DMS79 (cell line): ENCODE measurements around the gene TDRD1.

Source experiments
- DNase-seq: peaks from one replicate; lab custom pipeline; 2025; lab: John Stamatoyannopoulos, UW

The TDRD1 gene

DNA sequence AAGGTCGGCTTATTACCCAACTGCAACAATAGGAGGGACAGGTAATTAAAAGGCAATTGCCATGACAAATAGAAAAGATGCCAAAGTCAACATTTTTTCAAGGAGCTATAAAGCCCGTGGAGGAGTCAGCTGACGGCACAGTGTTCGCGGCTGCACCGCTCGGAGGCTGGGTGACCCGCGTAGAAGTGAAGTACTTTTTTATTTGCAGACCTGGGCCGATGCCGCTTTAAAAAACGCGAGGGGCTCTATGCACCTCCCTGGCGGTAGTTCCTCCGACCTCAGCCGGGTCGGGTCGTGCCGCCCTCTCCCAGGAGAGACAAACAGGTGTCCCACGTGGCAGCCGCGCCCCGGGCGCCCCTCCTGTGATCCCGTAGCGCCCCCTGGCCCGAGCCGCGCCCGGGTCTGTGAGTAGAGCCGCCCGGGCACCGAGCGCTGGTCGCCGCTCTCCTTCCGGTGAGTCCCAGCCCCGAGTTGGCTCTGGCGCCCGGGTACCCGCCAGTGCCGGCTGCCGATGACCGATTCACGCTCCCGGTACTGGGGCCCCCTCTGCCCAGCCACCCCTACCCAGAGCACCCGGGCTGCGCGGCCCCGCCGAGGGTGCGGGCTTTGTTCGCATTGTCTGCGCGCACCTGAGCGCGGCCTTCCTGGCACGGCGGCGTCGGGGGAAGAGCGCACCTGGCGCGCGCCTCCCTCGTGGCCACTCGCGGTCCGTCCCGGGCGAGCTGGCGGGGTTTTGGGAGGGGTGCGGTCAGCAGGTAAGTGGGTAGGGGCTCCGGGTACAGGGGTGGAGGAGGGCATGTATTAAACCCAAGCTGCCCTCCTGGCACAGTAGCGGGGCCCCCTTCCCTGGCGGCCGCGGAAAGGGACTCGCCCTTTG is 60.2 kb downstream of the TDRD1 start, which contains the start of gene VWA2:
Gene VWA2 (plus strand): TSS at position 138 of the 877 bp plus-strand sequence. CDS start 9,460 bp downstream, outside the sequence.
- peak; percentile 23 for DNase-seq

- no peak for DNase-seq
Measured at GRCh38 chr10:114239994-114240345, 60.8 kb downstream of the TDRD1 start.

GRCh38 chr10:114242235-114242634 is 63.1 kb downstream of the TDRD1 start:
- DNase-seq, result no peak

DNA sequence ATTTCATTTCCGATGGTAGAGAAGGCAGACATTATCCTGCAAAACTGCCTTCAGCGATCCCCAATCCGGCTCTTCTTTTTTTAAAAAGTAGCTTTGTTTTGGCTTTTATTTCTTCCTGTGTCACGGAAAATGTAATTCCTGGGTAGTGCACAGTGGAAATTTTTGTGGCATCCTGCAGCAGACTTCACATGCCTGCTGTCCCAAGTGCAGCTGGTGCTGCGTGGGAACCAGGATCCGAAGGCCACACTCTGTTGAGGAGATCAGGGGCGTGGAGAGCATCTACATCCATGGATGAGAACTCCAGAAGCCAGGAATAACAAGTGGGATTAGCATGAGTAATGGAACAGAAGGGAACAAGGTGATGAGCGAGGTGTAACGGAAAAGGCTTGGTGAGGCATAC is 64.5 kb downstream of the TDRD1 start:
- DNase-seq, result no peak

GRCh38 chr10:114244126-114244525 is 65.0 kb downstream of the TDRD1 start:
- no peak for DNase-seq

- no peak for DNase-seq
Measured at GRCh38 chr10:114245121-114245791, 66.1 kb downstream of the TDRD1 start.

- DNase-seq, result no peak
Measured at GRCh38 chr10:114246679-114247305, 67.6 kb downstream of the TDRD1 start.

- no peak for DNase-seq
Measured at GRCh38 chr10:114250236-114250635, 71.1 kb downstream of the TDRD1 start.

GRCh38 chr10:114250716-114251115 is 71.6 kb downstream of the TDRD1 start:
- no peak for DNase-seq

GRCh38 chr10:114252092-114252491 is 72.9 kb downstream of the TDRD1 start:
- DNase-seq, result no peak

GRCh38 chr10:114252883-114253282 is 73.7 kb downstream of the TDRD1 start:
- DNase-seq, result no peak

GRCh38 chr10:114255227-114255626 is 76.1 kb downstream of the TDRD1 start:
- DNase-seq, result no peak

DNA sequence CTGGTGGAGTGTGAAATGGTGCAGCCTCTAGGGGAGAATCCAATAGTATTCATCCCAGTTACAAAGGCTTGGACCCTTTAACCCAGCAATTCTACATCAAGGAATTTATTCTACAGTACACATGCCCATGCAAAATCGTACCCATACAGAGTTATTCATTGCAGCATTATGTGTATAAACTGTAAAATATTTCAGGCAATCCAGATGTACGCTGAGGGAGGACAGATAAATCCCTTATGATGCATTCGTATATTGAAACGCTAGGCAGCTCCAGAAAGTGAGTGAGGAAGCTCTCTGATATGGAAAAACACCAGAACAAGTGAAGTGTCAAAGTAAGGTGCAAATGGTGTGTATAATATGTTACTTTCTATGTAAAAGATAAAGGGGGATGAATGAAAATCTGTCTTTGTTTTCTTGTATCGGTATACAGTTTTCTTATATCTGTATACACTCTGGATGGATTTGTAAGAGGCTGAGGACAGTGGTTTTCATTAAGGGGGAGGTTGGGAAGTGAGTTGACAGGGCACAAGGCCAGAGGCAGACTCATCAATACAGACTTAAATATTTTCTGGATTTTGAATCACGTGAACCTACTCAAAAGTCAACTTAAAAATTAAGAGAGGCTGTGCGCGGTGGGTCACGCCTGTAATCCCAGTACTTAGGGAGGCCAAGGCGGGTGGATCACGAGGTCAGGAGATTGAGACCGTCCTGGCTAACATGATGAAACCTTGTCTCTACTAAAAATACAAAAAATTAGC is 77.0 kb downstream of the TDRD1 start:
- DNase-seq, result no peak

DNA sequence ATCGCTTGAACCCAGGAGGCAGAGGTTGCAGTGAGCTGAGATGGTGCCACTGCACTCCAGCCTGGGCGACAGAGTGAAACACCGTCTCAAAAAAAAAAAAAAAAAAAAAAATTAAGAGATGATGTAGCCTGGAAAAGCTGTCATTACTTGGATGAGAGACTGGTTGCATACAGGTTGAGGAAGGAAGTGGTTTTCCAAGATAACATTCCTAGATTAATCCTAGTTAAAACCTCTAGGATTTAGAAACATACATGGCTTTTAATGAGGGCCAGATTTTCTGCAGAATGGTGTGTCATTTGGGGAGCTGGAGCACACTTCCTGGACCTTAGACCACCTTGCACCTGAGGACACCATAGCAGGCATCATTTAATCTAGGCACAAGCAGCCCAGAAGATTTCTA is 77.7 kb downstream of the TDRD1 start:
- no peak for DNase-seq

- no peak for DNase-seq
Measured at GRCh38 chr10:114257498-114257897, 78.3 kb downstream of the TDRD1 start.

DNA sequence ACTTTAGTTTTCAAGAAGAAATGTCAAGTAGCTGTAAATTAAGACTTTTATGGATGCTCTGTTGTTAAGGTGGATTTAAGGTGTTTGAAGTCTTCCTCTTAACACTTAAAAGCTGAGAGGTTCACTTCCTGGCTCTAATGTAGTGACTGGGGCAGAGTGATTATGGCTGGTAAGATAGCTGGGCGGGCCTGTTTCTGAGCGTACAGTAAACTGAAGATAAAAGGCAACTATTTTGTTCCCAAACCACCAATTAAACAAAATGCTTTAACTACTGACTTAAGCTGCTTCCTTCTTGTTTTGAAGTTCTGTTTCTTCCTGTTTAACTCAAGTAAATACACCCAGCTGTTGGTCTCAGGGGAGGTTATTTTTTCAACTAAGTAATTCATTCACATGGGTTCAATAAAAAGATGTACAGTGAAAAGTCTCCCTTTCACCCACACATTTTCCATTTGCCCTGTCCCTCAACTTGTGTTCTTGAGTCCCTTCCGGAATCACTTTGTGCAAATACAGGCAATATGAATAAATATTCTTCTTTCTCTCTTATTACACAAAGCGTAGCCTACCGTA is 79.2 kb downstream of the TDRD1 start:
- no peak for DNase-seq

DNA sequence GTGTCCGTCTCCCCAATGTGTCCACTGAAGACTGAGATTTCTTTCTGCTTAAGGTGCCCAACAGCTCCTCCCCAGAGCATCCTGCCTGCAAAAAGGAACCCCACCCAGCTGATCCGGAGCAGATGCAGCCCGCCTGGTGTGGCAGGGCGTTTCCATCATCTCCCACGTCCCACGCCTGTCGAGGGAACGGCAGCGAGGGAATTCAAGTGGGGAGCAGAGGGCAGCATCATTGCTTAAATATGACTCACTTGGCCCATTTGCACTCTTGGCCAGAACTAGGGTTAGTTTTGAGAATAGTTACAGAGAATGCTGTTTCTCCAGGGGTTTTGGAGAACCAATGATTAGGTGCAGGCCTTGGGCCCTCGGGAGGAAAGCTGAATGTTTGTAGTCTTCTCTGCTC is 80.7 kb downstream of the TDRD1 start:
- no peak for DNase-seq

GRCh38 chr10:114260366-114260765 is 81.2 kb downstream of the TDRD1 start:
- DNase-seq, result no peak

DNA sequence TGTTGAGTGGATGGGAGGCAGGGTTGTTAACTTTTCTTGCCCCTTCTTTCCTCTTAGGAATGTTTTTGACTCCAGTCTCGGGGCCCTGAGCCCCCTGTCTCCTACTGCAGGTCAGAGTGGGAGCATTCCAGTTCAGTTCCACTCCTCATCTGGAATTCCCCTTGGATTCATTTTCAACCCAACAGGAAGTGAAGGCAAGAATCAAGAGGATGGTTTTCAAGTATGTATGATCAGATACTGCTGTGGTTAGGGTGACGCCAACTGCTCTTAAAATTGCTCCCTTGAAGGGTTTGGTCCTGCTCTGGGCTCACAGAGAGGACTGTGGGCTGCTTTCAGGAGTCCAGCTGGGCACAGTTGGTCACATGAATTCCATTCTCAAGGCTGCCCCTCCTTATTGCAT is 81.9 kb downstream of the TDRD1 start:
- DNase-seq, result no peak

DNA sequence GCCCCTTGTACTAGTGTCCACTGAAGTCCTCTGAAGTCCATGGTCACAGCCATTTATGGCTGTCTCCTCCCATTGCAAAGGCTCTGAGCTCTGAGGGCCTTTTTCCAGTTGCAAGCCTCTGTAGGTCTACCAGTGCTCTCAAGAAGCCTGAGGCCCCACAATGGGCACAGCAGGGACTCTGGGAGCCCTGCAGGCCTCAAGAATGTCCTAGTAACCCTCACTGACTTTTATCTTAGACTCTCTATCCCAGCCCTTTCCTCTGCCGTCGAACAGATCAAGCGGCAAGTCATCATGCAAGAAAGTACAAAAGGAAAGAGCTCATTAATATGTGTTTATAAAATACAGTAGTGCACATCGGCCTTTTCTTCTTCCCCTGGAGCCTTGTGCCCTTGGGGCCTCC is 83.3 kb downstream of the TDRD1 start:
- no peak for DNase-seq

DNA sequence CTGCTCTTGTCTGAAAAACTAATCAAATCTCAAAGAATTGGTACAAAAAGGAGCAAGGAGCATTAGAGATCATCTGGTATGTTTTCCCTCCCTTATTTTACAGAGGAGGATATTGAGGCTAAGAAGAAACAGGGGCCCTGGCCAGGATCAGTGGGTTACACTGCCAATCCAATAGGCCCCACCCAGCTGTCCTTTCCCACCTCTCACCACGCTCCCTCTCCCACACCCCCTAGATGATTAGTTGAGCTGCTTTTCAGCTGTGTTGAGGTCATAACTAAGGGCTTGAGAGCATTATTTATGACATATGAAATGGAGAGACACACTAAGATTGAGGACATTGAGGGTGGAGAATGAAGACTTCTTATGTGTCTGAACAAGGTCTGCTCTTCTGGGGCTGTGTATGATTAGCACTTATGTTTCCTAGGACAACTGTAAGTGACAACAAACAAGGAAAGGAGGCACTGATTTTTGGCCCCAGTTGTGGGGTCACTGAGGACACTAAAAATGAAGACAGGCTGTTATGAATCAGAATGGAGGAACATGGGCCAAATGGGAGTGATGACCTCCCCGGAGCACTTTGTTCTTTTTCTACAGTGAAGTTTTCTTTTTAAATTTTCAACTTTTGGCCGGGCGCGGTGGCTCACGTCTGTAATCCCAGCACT is 86.4 kb downstream of the TDRD1 start:
- no peak for DNase-seq
